GM21619 (cell line): ENCODE data around the gene FRAT1.

Source experiments
- ATAC-seq: cut with Tn5 transposase; IDR thresholded peaks from one replicate; pipeline ENCODE4 v1.9.1; 2021; ENCODE audit not compliant: unreplicated experiment

FRAT1 gene

GRCh38 chr10:97363071-97363470 is 44.0 kb downstream of the FRAT1 start:
- no peak for ATAC-seq

GRCh38 chr10:97365761-97366351 is 46.8 kb downstream of the FRAT1 start:
- ATAC-seq = no peak

- ATAC-seq = no peak
Measured at GRCh38 chr10:97366572-97366971, 47.5 kb downstream of the FRAT1 start.

- ATAC-seq = no peak
Measured at GRCh38 chr10:97367126-97367649, 48.1 kb downstream of the FRAT1 start.
